WTC11 (cell line): Measurements from ENCODE around the gene CHST11. TPM values are rescaled to one million over a fixed set of nuclear protein-coding genes. Genes with fewer than 3 reads are reported as not detected.

Source experiments
- ATAC-seq: fragments of 200-7000 bp; cut with Tn5 transposase; 2 replicates; pipeline ENCODE4 v1.10.0; 2021; ENCODE audit warnings: mild to moderate bottlenecking, moderate library complexity
- CTCF ChIA-PET: fragments of 300-600 bp; sonication (Branson Sonifier 250); formaldehyde crosslinking; loops from one replicate; lab custom pipeline; 2021; ENCODE audit warnings: antibody characterized with exemption; lab: Charles Lee
- POLR2A ChIA-PET: fragments of 350-600 bp; sonication (Branson Sonifier 250); formaldehyde crosslinking; loops from one replicate; lab custom pipeline; 2021; ENCODE audit warnings: antibody characterized with exemption; lab: Charles Lee
- DNase-seq: peaks from one replicate; pipeline ENCODE4 v3.0.0; 2021; ENCODE audit warnings: low spot score
- H3K27ac Mint-ChIP-seq: 2 replicates; pipeline ENCODE4 v1.8.0; 2021; ENCODE audit warnings: mixed read lengths
- H3K27me3 Mint-ChIP-seq: 2 replicates; pipeline ENCODE4 v1.8.0; 2021; ENCODE audit warnings: low read depth, mild to moderate bottlenecking, moderate library complexity, mixed read lengths
- H3K36me3 Mint-ChIP-seq: 2 replicates; pipeline ENCODE4 v1.8.0; 2021; ENCODE audit warnings: mixed read lengths
- H3K4me1 Mint-ChIP-seq: 2 replicates; pipeline ENCODE4 v1.8.0; 2022; ENCODE audit warnings: mixed read lengths
- H3K4me3 Mint-ChIP-seq: 2 replicates; pipeline ENCODE4 v1.8.0; 2021; ENCODE audit warnings: mild to moderate bottlenecking, moderate library complexity, mixed read lengths
- H3K9me3 Mint-ChIP-seq: 2 replicates; pipeline ENCODE4 v1.8.0; 2021; ENCODE audit warnings: mixed read lengths
- CBFB ChIP-seq: sonication (generic); formaldehyde crosslinking; IDR thresholded peaks from 2 replicates; pipeline ENCODE4 v1.8.1; 2022; ENCODE audit warnings: mild to moderate bottlenecking, low read depth, missing genetic modification reagents
- ERG ChIP-seq: fragments of 250-450 bp; sonication (Bioruptor Pico); IDR thresholded peaks from 2 replicates; pipeline ENCODE4 v1.8.0; 2021; ENCODE audit warnings: mild to moderate bottlenecking
- FOXK1 ChIP-seq: sonication (generic); formaldehyde crosslinking; IDR thresholded peaks from 2 replicates; pipeline ENCODE4 v1.8.0; 2022; ENCODE audit warnings: mild to moderate bottlenecking, moderate library complexity, missing genetic modification reagents
- MLX ChIP-seq: sonication (generic); formaldehyde crosslinking; IDR thresholded peaks from 2 replicates; pipeline ENCODE4 v1.8.1; 2023; ENCODE audit warnings: mild to moderate bottlenecking, missing genetic modification reagents, moderate library complexity
- NFYB ChIP-seq: sonication (generic); formaldehyde crosslinking; conservative IDR thresholded peaks from 2 replicates; pipeline ENCODE4 v1.8.0; 2022; ENCODE audit warnings: low read depth, missing genetic modification reagents
- PREB ChIP-seq: sonication (generic); formaldehyde crosslinking; IDR thresholded peaks from 2 replicates; pipeline ENCODE4 v1.8.1; 2022; ENCODE audit warnings: mild to moderate bottlenecking, missing genetic modification reagents, moderate library complexity, borderline replicate concordance
- PRRX2 ChIP-seq: fragments of 250-450 bp; sonication (Bioruptor Pico); IDR thresholded peaks from 2 replicates; pipeline ENCODE4 v1.8.0; 2021; ENCODE audit warnings: mild to moderate bottlenecking
- RORB ChIP-seq: fragments of 250-450 bp; sonication (Bioruptor Pico); IDR thresholded peaks from 2 replicates; pipeline ENCODE4 v1.9.0; 2021; ENCODE audit warnings: mild to moderate bottlenecking
- SMAD4 ChIP-seq: sonication (generic); formaldehyde crosslinking; IDR thresholded peaks from 2 replicates; pipeline ENCODE4 v1.8.0; 2022; ENCODE audit warnings: mild to moderate bottlenecking, missing genetic modification reagents
- ZNF121 ChIP-seq: sonication (generic); formaldehyde crosslinking; IDR thresholded peaks from 2 replicates; pipeline ENCODE4 v1.8.0; 2023; ENCODE audit warnings: missing genetic modification reagents
- ZNF219 ChIP-seq: sonication (generic); formaldehyde crosslinking; IDR thresholded peaks from 2 replicates; pipeline ENCODE4 v1.8.0; 2023; ENCODE audit warnings: missing genetic modification reagents, mild to moderate bottlenecking, borderline replicate concordance
- ZNF232 ChIP-seq: sonication (generic); formaldehyde crosslinking; IDR thresholded peaks from 2 replicates; pipeline ENCODE4 v1.8.0; 2022; ENCODE audit warnings: mild to moderate bottlenecking, missing genetic modification reagents
- ZNF425 ChIP-seq: fragments of 250-450 bp; sonication (Bioruptor Pico); conservative IDR thresholded peaks from 2 replicates; pipeline ENCODE4 v1.9.0; 2021; ENCODE audit warnings: mild to moderate bottlenecking
- ZNF512 ChIP-seq: sonication (generic); formaldehyde crosslinking; IDR thresholded peaks from 2 replicates; pipeline ENCODE4 v1.8.1; 2022; ENCODE audit warnings: missing genetic modification reagents, borderline replicate concordance
- ZNF532 ChIP-seq: fragments of 250-450 bp; sonication (Bioruptor Pico); IDR thresholded peaks from 2 replicates; pipeline ENCODE4 v1.9.0; 2021; ENCODE audit warnings: mild to moderate bottlenecking, borderline replicate concordance
- ZNF671 ChIP-seq: fragments of 250-450 bp; sonication (Bioruptor Pico); IDR thresholded peaks from 2 replicates; pipeline ENCODE4 v1.8.0; 2021; ENCODE audit warnings: mild to moderate bottlenecking
- total RNA-seq: library from RNA; stranded (reverse); gene quantifications from 3 replicates; pipeline ENCODE4 v1.2.3, GENCODE V29; 2021

The CHST11 gene
- total RNA-seq, 1 experiment from 2014 or later = 24.2 TPM

- TF ChIP-seq ZNF232 (CRISPR knock-in tag) (no peak), CBFB (CRISPR knock-in tag) (no peak), ERG (CRISPR knock-in tag) (no peak), ZNF219 (CRISPR knock-in tag) (no peak)
These were observed 245.9 kb downstream of the CHST11 start (continued) for GRCh38 chr12:104702565-104703139.

GRCh38 chr12:104703372-104703771, 246.6 kb downstream of the CHST11 start:
- CTCF ChIA-PET = interaction anchor here (1.1 to 1.6 kb wide), 6 partner anchors 49 to 594 kb away, joined by 3 to 5 read pairs (median 4); no protein-coding TSS in a partner anchor
- POLR2A ChIA-PET = no interaction called here
- Mint-ChIP-seq H3K4me3 (no peak overlapping the region), H3K27me3 (no peaks in the 10 kb centered on the region), H3K4me1 (peaks cover 52% of the 10 kb centered on the region), H3K27ac (peak overlapping the region; percentile 60), H3K36me3 (no peaks in the 10 kb centered on the region), H3K9me3 (no peaks in the 10 kb centered on the region)
- ATAC-seq = no peak
- no peak for DNase-seq
- no peak for TF ChIP-seq NFYB
- no peak for TF ChIP-seq MLX
- TF ChIP-seq, all 79 proteins: peak for 0

- H3K4me3 Mint-ChIP-seq = no peak overlapping the region
- H3K4me1 Mint-ChIP-seq = peaks cover 61% of the 10 kb centered on the region
- DNase-seq = peak; percentile 45
- TF ChIP-seq FOXK1 (CRISPR knock-in tag) (no peak), ZNF121 (peak; percentile 2; the same call in 1 of the 2 replicates)
- TF ChIP-seq, all 79 proteins: peak for 1
- CTCF ChIA-PET = interaction anchor here (0.6 to 1.6 kb wide), 4 partner anchors 9 to 322 kb away, joined by 3 to 5 read pairs (median 3); no protein-coding TSS in a partner anchor
- H3K36me3 Mint-ChIP-seq = no peaks in the 10 kb centered on the region
- POLR2A ChIA-PET = interaction anchor here (0.5 kb wide), 1 partner anchor 534 kb away, joined by 3 read pairs; no protein-coding TSS in a partner anchor
- H3K27ac Mint-ChIP-seq = no peak overlapping the region; the same call in 1 of the 2 replicates
- no peaks in the 10 kb centered on the region for H3K27me3 Mint-ChIP-seq
- no peaks in the 10 kb centered on the region for H3K9me3 Mint-ChIP-seq
- ATAC-seq = peak; percentile 75
These were observed 247.6 kb downstream of the CHST11 start for GRCh38 chr12:104704224-104704779.

GRCh38 chr12:104707194-104707593, 250.4 kb downstream of the CHST11 start:
- H3K36me3 Mint-ChIP-seq = no peaks in the 10 kb centered on the region
- ATAC-seq = no peak
- no peak for DNase-seq
- no peaks in the 10 kb centered on the region for H3K27me3 Mint-ChIP-seq
- ChIA-PET POLR2A (no interaction called here), CTCF (interaction anchor here (0.6 kb wide), 1 partner anchor 535 kb away, joined by 3 read pairs; no protein-coding TSS in a partner anchor)
- peaks cover 71% of the 10 kb centered on the region for H3K4me1 Mint-ChIP-seq
- no peaks in the 10 kb centered on the region for H3K9me3 Mint-ChIP-seq
- no peak overlapping the region for H3K4me3 Mint-ChIP-seq
- H3K27ac Mint-ChIP-seq = no peak overlapping the region
- TF ChIP-seq RORB (no peak), MLX (no peak), PREB (no peak), ZNF512 (CRISPR knock-in tag) (no peak), ZNF121 (no peak), PRRX2 (no peak), ZNF532 (CRISPR knock-in tag) (no peak), SMAD4 (CRISPR knock-in tag) (no peak), ZNF425 (CRISPR knock-in tag) (no peak), ZNF671 (CRISPR knock-in tag) (no peak)
